ENCODE data around the gene RGS3. TPM values are rescaled to one million over a fixed set of nuclear protein-coding genes. Genes with fewer than 3 reads are reported as not detected.
A peak's percentile ranks its signal among the peaks of the same experiment; 100 is the strongest.

The RGS3 gene
- total and polyA plus RNA-seq, 2 of the 13 experiments (the other 11 are each of a cell fraction or from before 2014, with no cell fraction given), result 17.1 to 28.8 TPM

DNA sequence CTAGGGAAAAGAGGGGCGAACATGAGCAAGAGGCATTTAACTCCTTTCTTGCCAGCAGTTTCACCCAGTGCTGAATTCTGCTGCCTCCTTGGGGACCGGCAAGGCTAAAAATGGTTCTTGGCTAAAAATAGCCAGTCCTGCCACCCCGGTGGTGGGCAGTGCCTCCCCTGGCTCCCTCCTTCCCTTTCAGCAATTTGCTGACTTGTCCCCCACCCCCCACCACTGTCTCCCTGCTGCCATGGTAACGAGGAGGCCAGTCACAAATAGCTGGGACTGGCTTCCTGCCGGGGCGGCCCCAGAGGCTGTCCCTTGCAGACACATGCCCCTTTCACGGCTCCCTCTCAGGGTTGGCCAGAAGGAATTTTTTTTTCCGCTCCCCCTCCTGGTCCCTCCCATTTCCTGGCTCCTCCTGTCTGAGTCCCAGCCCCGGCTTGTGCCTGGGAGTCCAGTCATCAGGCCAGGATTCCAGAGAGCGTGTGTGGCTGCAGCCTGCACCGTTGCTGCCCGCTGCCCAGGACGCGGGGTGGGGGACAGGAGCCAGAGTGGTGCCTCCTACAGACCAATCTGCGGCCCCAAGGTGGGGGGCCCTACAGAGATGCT is 130.3 kb downstream of the RGS3 start (continued):
- no peak for TF ChIP-seq TEAD3 (CRISPR knock-in tag; optimal IDR thresholded peaks at IDR 0.05; ENCODE audit: borderline replicate concordance)
- no peak for TF ChIP-seq HDAC1 (CRISPR knock-in tag; IDR thresholded peaks at IDR 0.05)
- TF ChIP-seq, protein P1, sequence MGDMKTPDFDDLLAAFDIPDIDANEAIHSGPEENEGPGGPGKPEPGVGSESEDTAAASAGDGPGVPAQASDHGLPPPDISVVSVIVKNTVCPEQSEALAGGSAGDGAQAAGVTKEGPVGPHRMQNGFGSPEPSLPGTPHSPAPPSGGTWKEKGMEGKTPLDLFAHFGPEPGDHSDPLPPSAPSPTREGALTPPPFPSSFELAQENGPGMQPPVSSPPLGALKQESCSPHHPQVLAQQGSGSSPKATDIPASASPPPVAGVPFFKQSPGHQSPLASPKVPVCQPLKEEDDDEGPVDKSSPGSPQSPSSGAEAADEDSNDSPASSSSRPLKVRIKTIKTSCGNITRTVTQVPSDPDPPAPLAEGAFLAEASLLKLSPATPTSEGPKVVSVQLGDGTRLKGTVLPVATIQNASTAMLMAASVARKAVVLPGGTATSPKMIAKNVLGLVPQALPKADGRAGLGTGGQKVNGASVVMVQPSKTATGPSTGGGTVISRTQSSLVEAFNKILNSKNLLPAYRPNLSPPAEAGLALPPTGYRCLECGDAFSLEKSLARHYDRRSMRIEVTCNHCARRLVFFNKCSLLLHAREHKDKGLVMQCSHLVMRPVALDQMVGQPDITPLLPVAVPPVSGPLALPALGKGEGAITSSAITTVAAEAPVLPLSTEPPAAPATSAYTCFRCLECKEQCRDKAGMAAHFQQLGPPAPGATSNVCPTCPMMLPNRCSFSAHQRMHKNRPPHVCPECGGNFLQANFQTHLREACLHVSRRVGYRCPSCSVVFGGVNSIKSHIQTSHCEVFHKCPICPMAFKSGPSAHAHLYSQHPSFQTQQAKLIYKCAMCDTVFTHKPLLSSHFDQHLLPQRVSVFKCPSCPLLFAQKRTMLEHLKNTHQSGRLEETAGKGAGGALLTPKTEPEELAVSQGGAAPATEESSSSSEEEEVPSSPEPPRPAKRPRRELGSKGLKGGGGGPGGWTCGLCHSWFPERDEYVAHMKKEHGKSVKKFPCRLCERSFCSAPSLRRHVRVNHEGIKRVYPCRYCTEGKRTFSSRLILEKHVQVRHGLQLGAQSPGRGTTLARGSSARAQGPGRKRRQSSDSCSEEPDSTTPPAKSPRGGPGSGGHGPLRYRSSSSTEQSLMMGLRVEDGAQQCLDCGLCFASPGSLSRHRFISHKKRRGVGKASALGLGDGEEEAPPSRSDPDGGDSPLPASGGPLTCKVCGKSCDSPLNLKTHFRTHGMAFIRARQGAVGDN (CRISPR knock-in tag; IDR thresholded peaks at IDR 0.05), result peak; percentile 74
- no peak for TF ChIP-seq ZNF510 (CRISPR knock-in tag; IDR thresholded peaks at IDR 0.05; ENCODE audit: low read depth)
- no peak for TF ChIP-seq MBNL3 (CRISPR knock-in tag; conservative IDR thresholded peaks at IDR 0.05)
- no peak for TF ChIP-seq HOXD1 (CRISPR knock-in tag; IDR thresholded peaks at IDR 0.05)
- TF ChIP-seq CBX1 (IDR thresholded peaks at IDR 0.05; ENCODE audit: low read depth), result no peak
- no peak for TF ChIP-seq ZNF816 (CRISPR knock-in tag; IDR thresholded peaks at IDR 0.05; ENCODE audit: borderline replicate concordance)
- TF ChIP-seq NFRKB (IDR thresholded peaks at IDR 0.05), result no peak
- TF ChIP-seq, protein P2, sequence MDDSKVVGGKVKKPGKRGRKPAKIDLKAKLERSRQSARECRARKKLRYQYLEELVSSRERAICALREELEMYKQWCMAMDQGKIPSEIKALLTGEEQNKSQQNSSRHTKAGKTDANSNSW (CRISPR knock-in tag; IDR thresholded peaks at IDR 0.05; ENCODE audit: borderline replicate concordance), result no peak
- TF ChIP-seq KLF12 (CRISPR knock-in tag; IDR thresholded peaks at IDR 0.05; ENCODE audit: borderline replicate concordance), result no peak
- TF ChIP-seq, protein P3, sequence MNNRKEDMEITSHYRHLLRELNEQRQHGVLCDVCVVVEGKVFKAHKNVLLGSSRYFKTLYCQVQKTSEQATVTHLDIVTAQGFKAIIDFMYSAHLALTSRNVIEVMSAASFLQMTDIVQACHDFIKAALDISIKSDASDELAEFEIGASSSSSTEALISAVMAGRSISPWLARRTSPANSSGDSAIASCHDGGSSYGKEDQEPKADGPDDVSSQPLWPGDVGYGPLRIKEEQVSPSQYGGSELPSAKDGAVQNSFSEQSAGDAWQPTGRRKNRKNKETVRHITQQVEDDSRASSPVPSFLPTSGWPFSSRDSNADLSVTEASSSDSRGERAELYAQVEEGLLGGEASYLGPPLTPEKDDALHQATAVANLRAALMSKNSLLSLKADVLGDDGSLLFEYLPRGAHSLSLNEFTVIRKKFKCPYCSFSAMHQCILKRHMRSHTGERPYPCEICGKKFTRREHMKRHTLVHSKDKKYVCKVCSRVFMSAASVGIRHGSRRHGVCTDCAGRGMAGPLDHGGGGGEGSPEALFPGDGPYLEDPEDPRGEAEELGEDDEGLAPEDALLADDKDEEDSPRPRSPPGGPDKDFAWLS (CRISPR knock-in tag; IDR thresholded peaks at IDR 0.05; ENCODE audit: borderline replicate concordance), result no peak
- TF ChIP-seq HOXA3 (CRISPR knock-in tag; IDR thresholded peaks at IDR 0.05), result no peak
- TF ChIP-seq MXI1 (IDR thresholded peaks at IDR 0.05; ENCODE audit: borderline replicate concordance, low read depth, low read length), result no peak
- TF ChIP-seq NR3C1 (CRISPR knock-in tag; IDR thresholded peaks at IDR 0.05), result no peak
- peak; percentile 20; the same call in 1 of the 2 replicates for TF ChIP-seq GABPB1 (CRISPR knock-in tag; IDR thresholded peaks at IDR 0.05)
- no peak for TF ChIP-seq EZH2 (conservative IDR thresholded peaks at IDR 0.05; ENCODE audit: low read depth, low read length)
- no peak for TF ChIP-seq ZNF225 (CRISPR knock-in tag; IDR thresholded peaks at IDR 0.05)
- TF ChIP-seq ZFP82 (CRISPR knock-in tag; IDR thresholded peaks at IDR 0.05; ENCODE audit: borderline replicate concordance), result no peak
- TF ChIP-seq, protein P4, sequence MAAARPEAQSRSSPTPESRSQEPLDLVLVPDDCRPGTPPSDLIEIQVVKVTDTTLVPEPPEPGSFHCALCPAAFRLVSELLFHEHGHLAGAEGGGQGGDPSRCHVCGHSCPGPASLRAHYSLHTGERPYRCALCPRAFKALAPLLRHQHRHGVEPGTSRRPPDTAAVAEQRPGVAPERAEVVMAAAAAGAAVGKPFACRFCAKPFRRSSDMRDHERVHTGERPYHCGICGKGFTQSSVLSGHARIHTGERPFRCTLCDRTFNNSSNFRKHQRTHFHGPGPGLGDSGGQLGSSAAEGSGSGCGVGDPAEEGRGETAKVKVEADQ (CRISPR knock-in tag; IDR thresholded peaks at IDR 0.05; ENCODE audit: borderline replicate concordance), result no peak
- TF ChIP-seq SMAD9 (CRISPR knock-in tag; IDR thresholded peaks at IDR 0.05), result no peak
- TF ChIP-seq RFX1 (IDR thresholded peaks at IDR 0.05), result peak; percentile 49
